Thoracic aorta (tissue), 2 donors: Measurements from ENCODE around the gene MDM4. TPM values are rescaled to one million over a fixed set of nuclear protein-coding genes. Genes with fewer than 3 reads are reported as not detected.
A peak's percentile ranks its signal among the peaks of the same experiment; 100 is the strongest.

Experiments
- ATAC-seq: fragments of 150-250 bp; one replicate; pipeline ENCODE4 v1.8.0; 2017; ENCODE audit warnings: low read depth; ENCODE audit not compliant: insufficient number of reproducible peaks, low FRiP score
- DNase-seq: peaks from one replicate; pipeline ENCODE4 v3.0.0-alpha.2; 2020; ENCODE audit warnings: low spot score
- H3K27ac ChIP-seq, 2 donors: fragments of 200-600 bp; sonication (generic); 1 replicate in 1 of 2; 2 replicates in 1 of 2; pipeline ENCODE4 v1.5.1; 2016; ENCODE audit warnings: mild to moderate bottlenecking in 2 of 2, moderate library complexity in 2 of 2
- H3K27me3 ChIP-seq: fragments of 200-600 bp; sonication (generic); replicated peaks from 2 replicates; pipeline ENCODE4 v1.6.0; 2016; ENCODE audit warnings: mild to moderate bottlenecking; ENCODE audit not compliant: insufficient read depth
- H3K36me3 ChIP-seq: fragments of 200-600 bp; sonication (generic); one replicate; pipeline ENCODE4 v1.5.1; 2016
- H3K4me1 ChIP-seq, 2 donors: fragments of 200-600 bp; sonication (generic); 1 replicate in 1 of 2; 2 replicates in 1 of 2; pipeline versions ENCODE4 v1.5.1 to v1.6.0; 2016; ENCODE audit warnings: low read depth in 2 of 2, mild to moderate bottlenecking in 1 of 2; ENCODE audit not compliant: control insufficient read depth in 1 of 2
- H3K4me3 ChIP-seq: fragments of 200-600 bp; sonication (generic); 2 replicates; pipeline ENCODE4 v1.5.1; 2016; ENCODE audit warnings: mild to moderate bottlenecking
- H3K9me3 ChIP-seq: fragments of 200-600 bp; sonication (generic); 2 replicates; pipeline ENCODE4 v1.5.1; 2016
- total RNA-seq, 2 donors: library from RNA; depleted of rRNA; stranded (reverse); fragments of >200 nt; gene quantifications; one replicate each; pipeline versions ENCODE4 v1.1.0 to v1.2.3, GENCODE V29; 2016
- TF ChIP-seq, protein P1 (sequence below): fragments of 200-600 bp; sonication (generic); IDR thresholded peaks from one replicate; pipeline ENCODE4 v1.5.1; 2019; ENCODE audit warnings: antibody characterized with exemption

MDM4 gene
- total RNA-seq, 2 donors from 2014 or later: 79.9 to 126 TPM

- no peak for DNase-seq
- peak overlapping the region; percentile 46 to 65 for H3K27ac ChIP-seq
Measured at GRCh38 chr1:204477036-204477740, 39.0 kb upstream of the MDM4 start.

GRCh38 chr1:204478172-204478899 is 37.9 kb upstream of the MDM4 start:
- Histone ChIP-seq H3K9me3 (no peaks in the 10 kb centered on the region), H3K4me3 (no peak overlapping the region), H3K27me3 (no peaks in the 10 kb centered on the region), H3K4me1 (peaks cover 46 to 85% of the 10 kb centered on the region in 2 donors), H3K36me3 (no peaks in the 10 kb centered on the region), H3K27ac (peak overlapping the region; percentile 46 to 65)
- TF ChIP-seq, protein P1, sequence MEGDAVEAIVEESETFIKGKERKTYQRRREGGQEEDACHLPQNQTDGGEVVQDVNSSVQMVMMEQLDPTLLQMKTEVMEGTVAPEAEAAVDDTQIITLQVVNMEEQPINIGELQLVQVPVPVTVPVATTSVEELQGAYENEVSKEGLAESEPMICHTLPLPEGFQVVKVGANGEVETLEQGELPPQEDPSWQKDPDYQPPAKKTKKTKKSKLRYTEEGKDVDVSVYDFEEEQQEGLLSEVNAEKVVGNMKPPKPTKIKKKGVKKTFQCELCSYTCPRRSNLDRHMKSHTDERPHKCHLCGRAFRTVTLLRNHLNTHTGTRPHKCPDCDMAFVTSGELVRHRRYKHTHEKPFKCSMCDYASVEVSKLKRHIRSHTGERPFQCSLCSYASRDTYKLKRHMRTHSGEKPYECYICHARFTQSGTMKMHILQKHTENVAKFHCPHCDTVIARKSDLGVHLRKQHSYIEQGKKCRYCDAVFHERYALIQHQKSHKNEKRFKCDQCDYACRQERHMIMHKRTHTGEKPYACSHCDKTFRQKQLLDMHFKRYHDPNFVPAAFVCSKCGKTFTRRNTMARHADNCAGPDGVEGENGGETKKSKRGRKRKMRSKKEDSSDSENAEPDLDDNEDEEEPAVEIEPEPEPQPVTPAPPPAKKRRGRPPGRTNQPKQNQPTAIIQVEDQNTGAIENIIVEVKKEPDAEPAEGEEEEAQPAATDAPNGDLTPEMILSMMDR: no peak
- DNase-seq (no peak), ATAC-seq (no peak)

More at GRCh38 chr1:204477036-204477740, 39.0 kb upstream of the MDM4 start:
- Histone ChIP-seq H3K27me3 (no peaks in the 10 kb centered on the region), H3K4me1 (peaks cover 43 to 88% of the 10 kb centered on the region in 2 donors), H3K36me3 (no peaks in the 10 kb centered on the region), H3K9me3 (no peaks in the 10 kb centered on the region), H3K4me3 (no peak overlapping the region)
- no peak for ATAC-seq
- TF ChIP-seq, protein P1: no peak

DNA sequence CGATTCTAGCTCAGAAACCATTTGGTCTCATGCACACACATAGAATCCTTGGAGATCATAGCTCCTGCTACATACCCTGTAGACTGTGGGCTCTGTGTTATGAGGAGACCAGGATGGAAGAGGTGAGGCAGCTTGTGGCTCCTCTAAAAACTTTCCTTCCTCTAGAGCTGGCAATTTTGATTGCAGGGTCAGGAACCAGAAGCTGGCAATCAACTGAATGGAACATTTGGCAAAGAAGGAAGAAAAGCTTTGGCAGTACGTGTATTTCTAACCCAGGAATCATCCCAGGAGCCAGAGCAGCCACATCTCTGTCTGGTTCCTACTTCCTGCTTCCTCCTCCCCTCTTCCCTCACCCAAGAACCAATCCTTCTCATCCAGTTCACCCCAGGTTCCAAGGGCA is 37.3 kb upstream of the MDM4 start:
- Histone ChIP-seq H3K4me3 (no peak overlapping the region), H3K27me3 (no peaks in the 10 kb centered on the region), H3K4me1 (peaks cover 46 to 85% of the 10 kb centered on the region in 2 donors), H3K9me3 (no peaks in the 10 kb centered on the region), H3K27ac (peak overlapping the region; percentile 46 to 65), H3K36me3 (no peaks in the 10 kb centered on the region)
- ATAC-seq: no peak
- no peak for DNase-seq
- TF ChIP-seq, protein P1: no peak

- H3K36me3 ChIP-seq: no peaks in the 10 kb centered on the region
- peaks cover 46 to 79% of the 10 kb centered on the region in 2 donors for H3K4me1 ChIP-seq
- peak overlapping the region; percentile 46 to 65 for H3K27ac ChIP-seq
- H3K4me3 ChIP-seq: no peak overlapping the region
- no peaks in the 10 kb centered on the region for H3K27me3 ChIP-seq
- DNase-seq (no peak), ATAC-seq (no peak)
- TF ChIP-seq, protein P1: no peak
- no peaks in the 10 kb centered on the region for H3K9me3 ChIP-seq
Measured at GRCh38 chr1:204479387-204480136, 36.6 kb upstream of the MDM4 start.

- Histone ChIP-seq H3K9me3 (no peaks in the 10 kb centered on the region), H3K4me3 (no peak overlapping the region), H3K36me3 (no peaks in the 10 kb centered on the region), H3K27ac (peak overlapping the region; percentile 46 to 65), H3K27me3 (no peaks in the 10 kb centered on the region), H3K4me1 (peaks cover 46 to 71% of the 10 kb centered on the region in 2 donors)
- DNase-seq: no peak
- ATAC-seq: no peak
- TF ChIP-seq, protein P1: no peak
Measured at GRCh38 chr1:204480515-204480914, 35.7 kb upstream of the MDM4 start.
